ENCODE results near the gene SKI.

DNA sequence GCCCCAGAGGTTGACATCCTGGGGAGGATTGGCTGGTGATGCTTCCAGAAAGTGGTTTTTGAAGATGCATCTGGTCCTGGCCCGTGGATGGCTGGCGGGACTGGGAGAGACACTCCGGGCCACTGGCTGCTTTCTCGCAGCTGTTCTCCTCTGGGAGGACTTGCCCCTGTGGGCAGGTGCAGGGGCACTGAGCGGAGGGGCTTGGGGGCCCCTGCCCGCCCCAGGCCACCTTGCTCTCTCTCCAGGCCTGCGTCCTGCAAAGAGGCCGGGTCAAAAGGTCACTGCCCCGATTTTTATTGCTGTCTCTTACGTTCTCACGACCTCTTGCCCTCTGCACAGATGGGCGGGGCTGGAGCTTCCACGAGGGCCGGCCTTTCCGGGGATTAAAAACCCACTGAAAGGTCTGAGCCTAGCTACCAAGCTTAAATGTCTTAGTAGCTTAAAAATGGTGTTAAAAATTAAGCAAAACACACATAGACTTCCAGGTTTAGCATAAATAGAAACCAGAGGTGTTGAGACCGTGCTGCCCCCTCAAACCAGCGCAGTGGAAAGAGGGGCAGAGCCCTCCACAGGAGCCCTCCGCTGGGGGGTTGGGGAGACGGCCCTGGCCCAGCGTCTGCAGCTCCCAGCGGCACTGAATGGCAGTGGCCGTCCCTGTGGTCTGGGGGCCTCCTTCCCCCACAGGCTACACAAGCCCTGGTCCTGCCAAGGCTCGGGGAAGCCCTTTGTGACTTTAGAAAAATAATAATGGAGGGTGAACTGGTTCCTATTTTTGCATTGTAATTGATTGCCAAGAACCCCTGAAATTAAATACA lies 43.9 kb downstream of the SKI start:
- TF ChIP-seq, protein P1, sequence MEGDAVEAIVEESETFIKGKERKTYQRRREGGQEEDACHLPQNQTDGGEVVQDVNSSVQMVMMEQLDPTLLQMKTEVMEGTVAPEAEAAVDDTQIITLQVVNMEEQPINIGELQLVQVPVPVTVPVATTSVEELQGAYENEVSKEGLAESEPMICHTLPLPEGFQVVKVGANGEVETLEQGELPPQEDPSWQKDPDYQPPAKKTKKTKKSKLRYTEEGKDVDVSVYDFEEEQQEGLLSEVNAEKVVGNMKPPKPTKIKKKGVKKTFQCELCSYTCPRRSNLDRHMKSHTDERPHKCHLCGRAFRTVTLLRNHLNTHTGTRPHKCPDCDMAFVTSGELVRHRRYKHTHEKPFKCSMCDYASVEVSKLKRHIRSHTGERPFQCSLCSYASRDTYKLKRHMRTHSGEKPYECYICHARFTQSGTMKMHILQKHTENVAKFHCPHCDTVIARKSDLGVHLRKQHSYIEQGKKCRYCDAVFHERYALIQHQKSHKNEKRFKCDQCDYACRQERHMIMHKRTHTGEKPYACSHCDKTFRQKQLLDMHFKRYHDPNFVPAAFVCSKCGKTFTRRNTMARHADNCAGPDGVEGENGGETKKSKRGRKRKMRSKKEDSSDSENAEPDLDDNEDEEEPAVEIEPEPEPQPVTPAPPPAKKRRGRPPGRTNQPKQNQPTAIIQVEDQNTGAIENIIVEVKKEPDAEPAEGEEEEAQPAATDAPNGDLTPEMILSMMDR (conservative IDR thresholded peaks at IDR 0.05; ENCODE audit: low read depth, low read length), result no peak
- TF ChIP-seq EZH2phosphoT487 (IDR thresholded peaks at IDR 0.05; ENCODE audit: borderline replicate concordance, low read length), result no peak
- TF ChIP-seq EZH2 (IDR thresholded peaks at IDR 0.05; ENCODE audit: low read length, unreplicated experiment), result no peak
